GM18526 (cell line): ENCODE measurements around the gene TNRC6B.

Source experiments
- POLR2A ChIP-seq: IDR thresholded peaks from 3 replicates; pipeline ENCODE4 v1.6.1; 2011; ENCODE audit not compliant: insufficient read length; ENCODE audit errors: extremely low read depth

Gene TNRC6B

DNA sequence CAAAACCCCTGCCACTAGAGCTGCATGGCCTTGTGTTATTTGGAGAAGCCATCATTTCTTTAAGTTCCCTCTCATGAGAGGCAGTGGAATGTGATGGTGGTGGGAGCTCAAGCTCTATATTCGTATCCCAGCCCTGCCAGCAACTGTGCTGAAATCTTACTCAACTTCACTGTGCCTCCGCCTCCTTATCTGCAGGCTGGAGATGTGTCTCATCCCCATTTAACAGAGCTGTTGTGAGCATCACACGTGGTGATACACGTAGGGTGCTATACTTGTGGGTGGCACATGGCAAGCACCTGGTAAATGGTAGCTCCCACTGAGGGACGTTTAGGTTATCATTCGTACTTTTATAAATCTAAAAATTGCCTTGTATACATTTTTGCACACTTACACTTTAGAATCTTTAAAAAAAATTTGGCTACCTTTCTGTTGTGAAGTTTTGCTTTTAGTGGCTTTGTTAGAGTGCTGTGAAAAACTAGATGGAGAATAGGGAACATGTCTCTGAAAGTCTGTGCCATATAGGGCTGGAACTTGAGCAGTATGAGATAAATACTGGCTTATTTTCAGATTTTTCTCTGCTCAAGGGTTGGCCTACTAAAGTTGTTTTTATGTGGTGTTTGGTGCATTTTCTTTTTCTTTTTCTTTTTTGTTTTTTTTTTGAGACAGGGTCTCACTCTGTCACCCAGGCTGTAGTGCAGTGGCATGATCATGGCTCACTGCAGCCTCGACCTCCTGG, 23.2 kb downstream of the TNRC6B start:
- no peak for TF ChIP-seq POLR2A

DNA sequence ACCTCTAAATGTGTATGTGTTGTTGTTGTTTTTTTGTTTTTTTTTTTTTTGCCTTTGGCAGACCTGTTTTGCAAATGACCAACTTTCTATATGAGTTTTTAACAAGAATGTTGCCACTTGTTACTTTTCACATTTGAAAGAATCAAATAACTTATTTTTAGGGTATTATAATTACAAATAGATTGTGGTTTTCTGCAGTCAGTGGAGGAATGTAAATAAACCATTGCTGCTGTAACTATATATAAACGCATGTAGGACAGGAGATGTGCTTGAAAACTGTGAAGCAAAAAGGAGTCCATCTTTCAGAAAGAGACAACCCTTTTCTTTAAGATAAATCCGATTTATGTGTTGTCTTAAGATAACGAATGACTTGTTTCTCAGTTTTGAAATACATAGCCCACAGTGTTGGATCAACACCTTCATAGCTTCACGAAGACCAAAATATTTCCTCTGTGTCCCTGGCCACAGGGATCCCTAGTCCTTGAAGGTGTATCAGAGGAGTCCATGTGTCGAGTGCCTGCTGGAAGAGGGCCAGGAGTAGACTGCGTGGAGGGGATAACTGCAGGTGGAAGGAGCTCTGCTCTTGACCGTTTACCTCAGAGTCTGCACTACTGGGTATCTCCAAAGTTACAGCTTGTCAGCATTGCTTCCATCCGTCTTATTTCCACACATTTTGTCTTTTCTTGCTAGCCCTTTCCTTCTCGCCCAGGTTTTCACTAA, 24.7 kb downstream of the TNRC6B start:
- TF ChIP-seq POLR2A, result no peak

DNA sequence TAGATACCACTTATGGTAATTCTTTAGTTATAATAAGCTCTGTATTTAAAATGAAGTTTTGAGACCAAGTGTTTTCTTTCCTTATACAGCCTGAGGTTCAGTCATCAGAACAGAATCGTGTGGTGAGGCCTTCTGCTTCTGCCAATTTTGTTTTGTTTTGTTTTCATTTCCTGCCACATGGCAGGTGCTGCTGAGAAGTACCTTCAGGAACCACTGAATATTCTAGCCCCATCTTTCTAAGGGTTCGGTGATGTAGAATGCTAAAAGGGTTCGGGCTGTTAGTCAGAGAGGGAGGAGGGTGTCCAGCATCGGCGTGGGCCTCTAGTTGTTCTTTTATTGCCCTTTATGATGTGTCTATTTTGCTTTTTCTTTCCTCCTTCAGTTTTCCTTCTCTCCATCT, 25.8 kb downstream of the TNRC6B start:
- no peak for TF ChIP-seq POLR2A

DNA sequence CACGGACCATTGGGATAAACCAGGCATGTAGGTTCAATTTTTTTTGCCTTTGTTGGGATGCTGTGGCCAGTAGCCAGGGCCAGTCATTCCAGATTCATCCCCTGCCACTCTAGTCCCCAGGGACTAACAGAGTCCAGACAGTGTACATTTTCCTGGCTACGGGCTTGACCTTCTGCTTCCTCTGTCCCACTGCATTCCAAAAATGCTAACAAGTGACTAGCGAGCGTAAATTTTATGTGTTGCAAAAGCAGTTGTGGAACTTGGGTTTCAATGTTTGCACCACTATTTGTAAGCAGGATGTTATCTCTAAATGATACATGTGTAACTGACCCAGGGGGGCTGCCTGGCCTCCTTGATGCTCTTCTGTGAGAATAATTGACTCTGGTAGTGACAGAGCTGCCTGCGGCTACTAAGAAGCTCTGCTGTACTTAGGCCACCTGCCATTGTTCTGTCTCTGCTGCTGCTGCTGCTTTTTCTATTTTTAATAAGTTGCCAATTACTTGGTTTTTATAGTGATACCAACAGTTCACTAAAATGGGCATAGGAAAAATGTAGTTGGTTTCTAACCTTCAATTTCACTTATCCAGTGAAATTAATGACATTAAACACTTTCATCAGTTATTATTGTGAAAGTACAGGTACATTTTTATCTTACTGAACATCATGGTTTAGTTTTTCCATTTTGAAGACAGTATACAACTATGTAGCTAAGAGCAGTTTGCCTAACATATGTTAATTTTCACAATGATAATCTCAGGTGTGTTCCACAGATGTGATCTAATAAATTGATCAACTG, 26.8 kb downstream of the TNRC6B start:
- no peak for TF ChIP-seq POLR2A

DNA sequence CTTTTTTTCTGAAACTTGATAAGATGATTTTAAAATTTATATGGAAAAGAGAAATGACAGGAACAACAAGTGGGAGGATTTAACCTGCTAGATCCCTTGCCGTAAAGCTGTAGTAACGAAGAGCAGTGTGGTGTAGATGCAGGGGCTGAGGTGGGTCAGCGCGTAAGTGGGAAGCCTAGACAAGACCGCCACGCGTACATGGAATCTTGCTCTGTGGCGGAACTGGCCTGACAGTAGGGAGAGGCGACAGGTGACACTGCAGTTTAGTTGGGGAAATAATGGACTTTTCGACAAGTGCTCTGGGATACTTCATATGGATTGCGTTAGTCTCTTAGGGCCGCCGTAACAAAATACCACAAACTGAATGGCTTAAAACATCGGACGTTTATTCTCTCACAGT, 28.8 kb downstream of the TNRC6B start:
- TF ChIP-seq POLR2A, result no peak

DNA sequence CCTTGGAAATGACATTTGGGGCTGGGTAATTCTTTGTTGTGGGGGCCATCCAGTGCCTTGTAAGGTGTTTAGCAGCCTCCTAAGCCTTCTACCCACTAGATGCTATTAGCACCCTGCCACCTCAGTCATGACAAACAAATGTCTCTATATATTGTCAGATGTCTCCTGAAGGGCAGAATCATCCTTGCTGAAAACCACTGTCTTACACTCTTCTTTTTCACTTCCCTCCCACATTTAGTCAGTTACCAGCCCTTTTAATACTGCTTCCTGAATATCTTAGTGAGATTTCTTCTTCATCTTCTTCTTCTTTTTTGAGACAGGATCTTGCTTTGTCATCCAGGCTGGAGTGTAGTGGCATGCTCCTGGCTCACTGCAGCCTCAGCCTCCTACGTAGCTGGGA, 33.1 kb downstream of the TNRC6B start:
- no peak for TF ChIP-seq POLR2A

DNA sequence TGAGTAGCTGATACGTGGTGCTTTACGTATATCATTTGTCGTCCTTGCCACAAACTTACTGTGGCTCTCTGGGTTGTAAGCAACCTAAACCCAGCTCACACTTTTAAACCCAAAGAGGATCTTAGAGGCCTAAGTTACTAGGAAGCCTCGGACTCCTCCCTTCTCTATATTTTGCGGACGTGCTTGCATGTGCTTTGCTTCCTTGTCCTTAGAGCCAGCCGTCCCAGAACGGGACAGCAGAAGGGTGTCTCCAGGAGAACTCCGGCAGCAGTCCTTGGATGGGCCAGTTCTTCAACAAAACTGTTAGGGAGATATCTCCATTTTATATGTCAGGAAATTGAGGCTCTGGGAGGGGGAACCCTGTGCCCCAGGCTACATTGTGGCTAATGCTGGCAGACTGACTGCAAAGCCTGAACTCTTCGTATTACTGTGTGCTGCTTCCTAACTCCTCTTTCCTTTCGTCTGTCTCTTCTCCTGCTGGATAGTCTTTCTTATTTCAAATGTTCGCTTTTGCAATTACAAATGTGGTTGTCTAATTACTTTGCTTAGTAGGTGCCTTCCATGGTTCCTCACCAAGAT, 33.8 kb downstream of the TNRC6B start:
- TF ChIP-seq POLR2A, result no peak

DNA sequence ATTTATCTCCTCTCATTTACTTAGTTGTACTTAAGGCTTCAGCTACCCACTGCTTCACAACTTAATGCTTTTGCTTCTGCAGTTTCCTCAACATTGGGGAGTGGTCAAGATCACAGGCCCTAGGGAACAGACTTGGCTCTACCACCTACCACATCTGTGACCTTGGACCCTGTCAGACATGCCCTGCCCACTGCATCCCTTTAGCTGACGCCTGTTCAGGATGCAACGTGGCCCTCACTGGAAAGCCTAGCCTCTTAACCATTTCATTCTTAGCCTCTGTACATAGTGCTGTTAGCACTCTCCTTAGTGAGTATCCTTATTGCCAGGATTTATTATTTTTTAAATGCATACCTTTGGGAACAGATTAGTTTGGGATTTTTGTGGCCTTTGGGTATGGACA, 34.4 kb downstream of the TNRC6B start:
- TF ChIP-seq POLR2A, result no peak

DNA sequence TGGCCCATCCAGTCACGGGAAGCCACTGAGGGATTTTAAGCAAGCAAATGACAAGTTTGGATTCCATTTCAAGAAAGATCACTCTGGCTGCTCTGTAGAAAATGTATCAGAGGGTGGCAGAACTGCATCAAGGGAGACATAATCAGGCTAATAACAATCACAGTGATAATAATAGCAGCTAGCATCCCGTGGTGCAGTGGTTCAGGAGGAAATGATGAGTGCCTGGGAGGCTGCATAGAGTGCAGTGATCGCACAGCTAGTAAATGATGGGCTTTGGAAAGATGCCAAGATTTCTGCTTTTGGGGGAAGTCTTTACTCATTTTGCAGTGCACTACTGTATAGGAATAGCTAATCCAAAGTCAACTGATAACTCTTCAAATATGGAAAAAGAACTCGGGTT, 35.8 kb downstream of the TNRC6B start:
- TF ChIP-seq POLR2A, result no peak

DNA sequence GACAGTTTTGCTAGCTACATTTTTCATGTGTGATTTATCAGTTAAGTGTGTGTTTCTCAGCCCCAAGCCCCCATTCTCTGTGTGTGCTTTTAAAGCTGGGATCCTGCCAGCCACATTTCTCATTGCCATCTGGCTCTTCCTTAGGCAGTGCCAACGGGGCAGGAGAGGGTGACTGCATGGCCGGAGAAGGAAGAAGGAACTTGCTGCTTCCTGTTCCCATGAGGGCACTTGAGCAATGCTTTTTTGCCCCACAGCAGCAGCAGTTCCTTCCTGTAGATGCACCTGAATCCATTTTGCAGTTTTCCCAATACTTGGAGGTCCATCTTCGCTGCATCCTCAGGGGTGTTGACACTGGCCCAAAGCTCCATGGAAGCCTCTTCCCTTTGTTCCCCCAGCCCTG, 37.5 kb downstream of the TNRC6B start:
- TF ChIP-seq POLR2A, result no peak

DNA sequence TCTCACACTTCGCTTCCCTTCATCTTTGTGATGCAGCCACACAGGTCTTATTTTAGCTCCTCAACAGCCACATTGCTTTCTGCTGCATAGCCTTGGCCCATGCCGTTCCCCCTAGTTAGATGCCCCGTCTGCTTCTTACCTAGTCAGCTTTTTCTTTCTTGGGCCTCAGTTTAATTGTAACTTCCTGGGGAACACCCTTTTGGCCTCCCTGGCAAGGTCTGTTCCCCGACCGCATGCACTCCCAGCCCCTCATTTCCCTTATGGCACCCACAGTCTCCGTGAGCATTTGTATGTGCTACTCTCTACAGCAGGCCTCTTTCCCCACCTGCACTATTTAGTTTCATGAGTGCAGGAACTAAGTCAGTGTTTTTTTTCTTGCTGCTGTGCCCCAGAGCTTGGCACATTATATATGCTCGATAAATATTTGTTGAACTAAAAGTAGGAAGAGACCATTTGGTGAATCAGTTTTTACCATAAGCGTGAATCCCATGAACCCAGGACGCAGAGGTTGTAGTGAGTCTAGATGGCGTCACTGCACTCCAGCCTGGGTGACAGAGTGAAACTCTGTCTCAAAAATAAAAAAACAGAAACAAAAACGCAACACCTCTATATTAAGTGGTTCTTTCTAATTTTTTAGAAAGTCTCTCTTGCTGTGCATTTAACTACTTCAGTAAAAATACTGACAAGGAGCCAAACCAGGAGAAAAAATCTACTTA, 38.5 kb downstream of the TNRC6B start:
- TF ChIP-seq POLR2A, result no peak

DNA sequence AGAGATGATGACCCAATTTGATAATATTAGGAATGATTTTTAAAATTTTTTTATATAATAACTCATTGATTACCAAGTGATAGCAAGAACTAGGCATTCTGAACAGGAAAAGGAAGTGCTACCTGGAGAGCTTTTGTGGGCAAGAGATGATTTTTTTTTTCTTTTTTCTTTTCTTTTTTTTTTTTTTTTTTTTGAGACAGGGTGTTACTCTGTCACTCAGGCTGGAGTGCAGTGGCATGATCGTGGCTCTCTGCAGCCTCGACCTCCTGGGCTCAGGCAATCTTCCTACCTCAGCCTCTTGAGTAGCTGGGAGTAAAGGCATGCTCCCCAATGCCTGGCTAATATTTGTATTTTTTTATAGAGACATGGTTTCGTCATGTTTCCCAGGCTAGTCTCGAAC, 40.4 kb downstream of the TNRC6B start:
- TF ChIP-seq POLR2A, result no peak

DNA sequence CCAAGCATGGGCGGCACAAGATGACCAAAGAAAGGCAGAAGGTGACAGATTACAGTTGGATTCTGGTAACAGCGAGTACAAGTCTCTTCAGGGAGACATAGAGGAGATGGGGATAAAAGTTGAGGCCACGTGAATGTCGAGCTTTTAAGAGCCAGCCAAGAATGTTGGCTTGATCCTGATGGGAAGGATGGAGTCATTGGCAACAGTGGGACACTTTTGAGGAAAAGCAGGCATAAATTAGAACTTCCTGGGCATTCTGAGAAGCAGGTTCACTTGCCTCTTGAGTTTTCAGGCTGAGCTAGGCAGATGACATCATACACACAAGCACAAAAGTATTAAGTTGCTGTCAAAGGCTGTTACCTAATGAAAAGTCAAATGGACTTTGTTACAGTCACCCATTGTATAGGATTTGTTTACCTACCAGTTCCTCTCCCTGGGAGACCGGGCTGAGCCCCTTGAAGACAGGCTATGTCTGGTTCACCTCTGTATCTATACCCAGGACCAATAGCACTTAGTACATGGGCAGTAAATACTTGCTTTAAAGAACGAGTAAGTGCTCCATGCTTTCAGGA, 41.1 kb downstream of the TNRC6B start:
- no peak for TF ChIP-seq POLR2A

DNA sequence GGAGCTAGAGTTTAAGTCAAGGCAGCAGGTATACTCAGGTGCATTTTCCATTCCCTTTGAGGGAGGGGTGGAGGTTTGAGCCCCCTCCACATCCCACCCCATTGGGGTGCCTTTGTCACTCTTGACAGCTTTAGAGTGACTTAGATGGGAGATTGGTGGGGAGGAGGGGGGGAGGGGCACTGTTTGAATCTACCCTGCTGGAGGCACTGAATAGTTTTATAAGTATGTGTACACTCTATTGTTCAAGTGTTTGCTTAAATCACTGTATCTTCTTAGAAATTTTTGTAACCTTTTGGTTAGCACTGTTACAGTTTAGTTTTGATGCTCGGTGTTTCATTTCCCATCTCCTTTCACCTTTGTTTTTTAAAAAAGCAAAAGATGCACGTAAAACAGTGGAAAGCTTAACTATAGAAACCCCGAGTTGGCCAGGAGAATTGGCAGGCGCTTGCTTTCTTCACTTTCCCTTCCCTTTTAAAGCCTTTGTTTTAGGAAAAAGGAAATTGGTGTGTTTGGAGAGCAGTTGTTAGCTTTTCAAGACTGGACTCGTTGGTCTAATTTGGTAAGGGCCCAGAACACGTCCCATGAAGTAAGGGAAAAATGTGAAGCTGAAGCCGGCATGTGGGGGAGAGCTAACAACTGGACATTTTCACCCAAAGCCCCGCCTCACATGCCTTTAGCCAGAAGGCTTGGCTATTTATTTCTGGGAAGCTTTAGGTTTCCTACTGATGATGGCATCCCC, 42.8 kb downstream of the TNRC6B start:
- TF ChIP-seq POLR2A, result no peak

DNA sequence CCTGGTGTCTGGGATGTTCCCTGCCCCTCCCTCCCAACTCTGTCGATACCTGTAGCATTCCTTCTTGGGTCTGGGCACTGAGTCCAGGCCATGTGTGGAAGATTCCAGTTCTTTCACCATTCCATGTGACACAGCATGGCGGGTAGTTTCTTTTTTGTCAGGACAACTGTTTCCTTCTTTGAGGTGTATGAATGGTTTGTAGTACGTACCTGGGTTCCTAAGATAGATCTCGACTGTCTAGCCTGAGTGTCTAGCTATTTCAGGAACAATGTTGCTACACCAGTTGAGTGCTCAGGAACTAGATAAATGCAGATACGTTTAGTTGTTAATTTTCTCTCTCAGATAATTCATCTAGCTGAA, 43.3 kb downstream of the TNRC6B start:
- TF ChIP-seq POLR2A, result no peak

DNA sequence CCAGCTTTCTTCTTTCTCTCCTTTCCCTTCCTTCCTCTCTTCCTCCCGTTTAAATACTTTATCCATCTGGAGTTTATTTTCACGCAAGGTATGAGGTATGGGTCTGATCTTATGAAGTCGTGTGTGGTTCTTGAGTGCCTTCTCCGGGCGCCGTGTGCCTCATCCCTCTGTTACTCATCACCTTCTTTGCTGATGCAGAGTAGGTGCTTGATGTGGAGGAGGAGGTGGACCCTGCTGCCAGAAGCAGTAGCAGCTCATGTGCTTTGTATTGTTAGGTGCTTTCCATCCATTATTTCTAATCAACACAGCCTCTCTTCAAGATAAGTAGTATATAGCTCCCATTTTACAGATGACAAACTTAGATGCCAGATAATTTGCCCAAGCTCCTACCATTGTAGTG, 47.0 kb downstream of the TNRC6B start:
- TF ChIP-seq POLR2A, result no peak
